DOHH2 (cell line): ENCODE measurements around the gene RNU5B-1.

ENCODE experiments used
- H3F3A ChIP-seq: fragments of 200-600 bp; sonication (generic), shearing (Covaris generic); 2 replicates; pipeline ENCODE4 v1.6.0; 2016; ENCODE audit warnings: antibody characterized with exemption, mild to moderate bottlenecking; ENCODE audit not compliant: control insufficient read depth, insufficient read depth
- H3K27ac ChIP-seq: fragments of 200-600 bp; sonication (generic); 2 replicates; pipeline ENCODE4 v1.5.1; 2014; ENCODE audit warnings: low read depth, mild to moderate bottlenecking, low read length, moderate library complexity
- H3K27me3 ChIP-seq: fragments of 200-600 bp; sonication (generic); 2 replicates; pipeline ENCODE4 v1.6.1; 2014; ENCODE audit warnings: mild to moderate bottlenecking, low read length, mixed read lengths; ENCODE audit not compliant: control insufficient read depth
- H3K36me3 ChIP-seq: fragments of 200-600 bp; sonication (generic); 2 replicates; pipeline ENCODE4 v1.6.1; 2014; ENCODE audit warnings: mild to moderate bottlenecking, low read length, moderate library complexity, mixed read lengths; ENCODE audit not compliant: control insufficient read depth
- H3K4me1 ChIP-seq: fragments of 200-600 bp; sonication (generic); 2 replicates; pipeline ENCODE4 v1.6.1; 2014; ENCODE audit warnings: mild to moderate bottlenecking, low read length, mixed read lengths; ENCODE audit not compliant: control insufficient read depth
- H3K4me2 ChIP-seq: fragments of 200-600 bp; sonication (generic); 2 replicates; pipeline ENCODE4 v1.6.0; 2014; ENCODE audit warnings: mild to moderate bottlenecking, low read length, moderate library complexity
- H3K4me3 ChIP-seq: fragments of 200-600 bp; sonication (generic); 2 replicates; pipeline ENCODE4 v1.5.1; 2014; ENCODE audit warnings: mild to moderate bottlenecking, low read length, mixed read lengths
- H3K79me2 ChIP-seq: fragments of 200-600 bp; sonication (generic); 2 replicates; pipeline ENCODE4 v1.6.1; 2014; ENCODE audit warnings: mild to moderate bottlenecking, low read length, mixed read lengths; ENCODE audit not compliant: control insufficient read depth
- H3K9me2 ChIP-seq: fragments of 200-600 bp; sonication (generic); replicated peaks from 2 replicates; pipeline ENCODE4 v1.6.1; 2014; ENCODE audit warnings: mild to moderate bottlenecking, low read length, mixed read lengths; ENCODE audit not compliant: control insufficient read depth
- H3K9me3 ChIP-seq: fragments of 200-600 bp; sonication (generic); 2 replicates; pipeline ENCODE4 v1.6.1; 2014; ENCODE audit warnings: antibody characterized with exemption, low read length, mixed read lengths; ENCODE audit not compliant: control insufficient read depth, insufficient read depth
- H4K20me1 ChIP-seq: fragments of 200-600 bp; sonication (generic); 2 replicates; pipeline ENCODE4 v1.6.0; 2014; ENCODE audit warnings: low read depth, mild to moderate bottlenecking, antibody characterized with exemption, low read length, moderate library complexity; ENCODE audit not compliant: control insufficient read depth, insufficient read depth
- EZH2phosphoT487 ChIP-seq: fragments of 200-600 bp; sonication (generic); IDR thresholded peaks from 2 replicates; pipeline ENCODE4 v1.6.1; 2017; ENCODE audit warnings: borderline replicate concordance, mild to moderate bottlenecking, antibody characterized with exemption, low read length, moderate library complexity, mixed read lengths
- TF ChIP-seq, protein P1 (sequence below): fragments of 200-600 bp; sonication (generic); IDR thresholded peaks from one replicate; pipeline ENCODE4 v1.5.1; 2014; ENCODE audit warnings: antibody characterized with exemption, mild to moderate bottlenecking, low read depth, low read length; ENCODE audit not compliant: poor library complexity, severe bottlenecking

Gene RNU5B-1

DNA sequence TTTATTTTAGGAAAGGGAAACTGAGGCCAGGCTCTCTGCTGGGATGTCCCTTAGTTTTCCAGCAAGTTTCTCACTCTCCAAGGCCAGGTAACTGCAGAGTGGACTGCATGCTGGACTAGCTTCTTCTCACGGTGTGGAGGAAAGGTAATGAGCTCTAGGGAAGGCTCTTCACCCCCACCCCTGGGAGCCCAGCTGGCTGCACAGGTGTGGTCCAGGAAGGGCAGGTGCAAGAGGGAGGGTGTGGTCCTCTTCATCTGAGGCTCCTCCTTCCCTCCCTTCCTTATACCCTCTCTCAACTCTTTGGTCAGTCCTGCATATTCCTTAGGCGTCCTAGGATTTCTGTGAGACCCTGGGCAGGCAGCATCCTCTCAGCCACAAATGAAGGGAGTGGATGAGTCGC, 33.9 kb downstream of the RNU5B-1 start:
- H3K4me2 ChIP-seq, result peak overlapping the region; percentile 77; the same call in 1 of the 2 replicates
- H3K36me3 ChIP-seq, result no peaks in the 10 kb centered on the region
- no peaks in the 10 kb centered on the region for H3K9me3 ChIP-seq
- no peak for TF ChIP-seq EZH2phosphoT487
- TF ChIP-seq, protein P1, sequence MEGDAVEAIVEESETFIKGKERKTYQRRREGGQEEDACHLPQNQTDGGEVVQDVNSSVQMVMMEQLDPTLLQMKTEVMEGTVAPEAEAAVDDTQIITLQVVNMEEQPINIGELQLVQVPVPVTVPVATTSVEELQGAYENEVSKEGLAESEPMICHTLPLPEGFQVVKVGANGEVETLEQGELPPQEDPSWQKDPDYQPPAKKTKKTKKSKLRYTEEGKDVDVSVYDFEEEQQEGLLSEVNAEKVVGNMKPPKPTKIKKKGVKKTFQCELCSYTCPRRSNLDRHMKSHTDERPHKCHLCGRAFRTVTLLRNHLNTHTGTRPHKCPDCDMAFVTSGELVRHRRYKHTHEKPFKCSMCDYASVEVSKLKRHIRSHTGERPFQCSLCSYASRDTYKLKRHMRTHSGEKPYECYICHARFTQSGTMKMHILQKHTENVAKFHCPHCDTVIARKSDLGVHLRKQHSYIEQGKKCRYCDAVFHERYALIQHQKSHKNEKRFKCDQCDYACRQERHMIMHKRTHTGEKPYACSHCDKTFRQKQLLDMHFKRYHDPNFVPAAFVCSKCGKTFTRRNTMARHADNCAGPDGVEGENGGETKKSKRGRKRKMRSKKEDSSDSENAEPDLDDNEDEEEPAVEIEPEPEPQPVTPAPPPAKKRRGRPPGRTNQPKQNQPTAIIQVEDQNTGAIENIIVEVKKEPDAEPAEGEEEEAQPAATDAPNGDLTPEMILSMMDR, result no peak
- H3K9me2 ChIP-seq, result no peaks in the 10 kb centered on the region
- H3K27me3 ChIP-seq, result peaks cover 10% of the 10 kb centered on the region
- peaks cover 54% of the 10 kb centered on the region for H3K4me1 ChIP-seq
- no peak overlapping the region for H3K27ac ChIP-seq
- H3K4me3 ChIP-seq, result no peak overlapping the region
- H4K20me1 ChIP-seq, result no peaks in the 10 kb centered on the region
- 0 out of 2 replicates have a peak, but pooled peaks cover 5% of the 10 kb centered on the region for H3F3A ChIP-seq
- H3K79me2 ChIP-seq, result no peaks in the 10 kb centered on the region

DNA sequence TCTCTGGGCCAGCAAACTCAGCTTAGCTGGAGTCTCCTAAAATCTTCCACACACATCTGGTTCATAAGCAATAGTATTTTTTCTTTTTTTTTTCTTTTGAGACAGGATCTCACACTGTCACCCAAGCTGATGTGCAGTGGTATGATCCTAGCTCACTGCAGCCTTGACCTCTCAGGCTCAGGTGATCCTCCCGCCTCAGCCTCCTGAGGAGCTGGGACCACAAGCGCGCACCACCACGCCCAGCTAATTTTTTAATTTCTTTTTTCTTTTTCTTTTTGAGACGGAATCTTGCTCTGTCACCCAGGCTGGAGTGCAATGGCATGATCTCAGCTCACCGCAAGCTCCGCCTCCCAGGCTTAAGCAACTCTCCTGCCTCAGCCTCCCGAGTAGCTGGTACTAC, 34.3 kb downstream of the RNU5B-1 start:
- H3K4me3 ChIP-seq, result no peak overlapping the region
- 0 out of 2 replicates have a peak, but pooled peaks cover 5% of the 10 kb centered on the region for H3F3A ChIP-seq
- H3K4me2 ChIP-seq, result no peak overlapping the region
- H4K20me1 ChIP-seq, result no peaks in the 10 kb centered on the region
- no peaks in the 10 kb centered on the region for H3K79me2 ChIP-seq
- no peaks in the 10 kb centered on the region for H3K9me2 ChIP-seq
- peaks cover 50% of the 10 kb centered on the region for H3K4me1 ChIP-seq
- no peaks in the 10 kb centered on the region for H3K36me3 ChIP-seq
- H3K9me3 ChIP-seq, result no peaks in the 10 kb centered on the region
- no peak overlapping the region for H3K27ac ChIP-seq
- H3K27me3 ChIP-seq, result peaks cover 13% of the 10 kb centered on the region
- TF ChIP-seq, protein P1, result no peak
- TF ChIP-seq EZH2phosphoT487, result no peak

- Histone ChIP-seq H3K27me3 (peaks cover 17% of the 10 kb centered on the region), H3K27ac (no peak overlapping the region), H3K4me2 (peak overlapping the region; percentile 45), H3F3A (0 out of 2 replicates have a peak, but pooled peaks cover 5% of the 10 kb centered on the region), H4K20me1 (no peaks in the 10 kb centered on the region), H3K79me2 (no peaks in the 10 kb centered on the region), H3K4me3 (no peak overlapping the region), H3K9me2 (no peaks in the 10 kb centered on the region), H3K36me3 (no peaks in the 10 kb centered on the region), H3K4me1 (peaks cover 46% of the 10 kb centered on the region), H3K9me3 (no peaks in the 10 kb centered on the region)
- TF ChIP-seq, protein P1, result no peak
- TF ChIP-seq EZH2phosphoT487, result no peak
Measured at GRCh38 chr15:65339416-65339815, 34.9 kb downstream of the RNU5B-1 start.
